Progenitor cell of endocrine pancreas (in vitro differentiated cells): Measurements from ENCODE around the gene CARS2. TPM values are rescaled to one million over a fixed set of nuclear protein-coding genes. Genes with fewer than 3 reads are reported as not detected.
"Not testable (repeated sequence)": the region's sequence is repeated elsewhere in the genome, so short reads cannot be mapped to it uniquely, and the experiment has no call there.

Source experiments
- DNase-seq: peaks from one replicate; pipeline ENCODE4 v3.0.0; 2021; ENCODE audit warnings: low spot score; ENCODE audit not compliant: unreplicated experiment
- H3K27ac Mint-ChIP-seq: 2 replicates; pipeline ENCODE4 v1.8.0; 2021; ENCODE audit warnings: mild to moderate bottlenecking, moderate library complexity, mixed read lengths
- H3K27me3 Mint-ChIP-seq: 2 replicates; pipeline ENCODE4 v1.8.0; 2021; ENCODE audit warnings: mixed read lengths
- H3K36me3 Mint-ChIP-seq: 2 replicates; pipeline ENCODE4 v1.8.0; 2022; ENCODE audit warnings: mixed read lengths; ENCODE audit not compliant: insufficient read depth
- H3K4me1 Mint-ChIP-seq: 2 replicates; pipeline ENCODE4 v1.8.0; 2021; ENCODE audit warnings: low read depth, mixed read lengths
- H3K4me3 Mint-ChIP-seq: 2 replicates; pipeline ENCODE4 v1.8.0; 2021; ENCODE audit warnings: low read depth, mild to moderate bottlenecking, moderate library complexity, mixed read lengths
- H3K9me3 Mint-ChIP-seq: 2 replicates; pipeline ENCODE4 v1.8.0; 2021; ENCODE audit warnings: low read depth, mixed read lengths
- CTCF ChIP-seq: fragments of 200-600 bp; sonication (generic); IDR thresholded peaks from one replicate; pipeline ENCODE4 v1.5.0; 2021; ENCODE audit warnings: antibody characterized with exemption, mild to moderate bottlenecking; ENCODE audit not compliant: unreplicated experiment
- total RNA-seq: library from RNA; stranded (reverse); gene quantifications from 2 replicates; pipeline ENCODE4 v1.2.1, GENCODE V29; 2021

CARS2 gene
- total RNA-seq, 1 donor from 2014 or later, result 90.4 TPM

- peak overlapping the region; percentile 38 for H3K27ac Mint-ChIP-seq
- H3K36me3 Mint-ChIP-seq, result peaks cover 18% of the 10 kb centered on the region
- no peaks in the 10 kb centered on the region for H3K9me3 Mint-ChIP-seq
- no peaks in the 10 kb centered on the region for H3K27me3 Mint-ChIP-seq
- peaks cover 27% of the 10 kb centered on the region for H3K4me1 Mint-ChIP-seq
- peak overlapping the region; percentile 54 for H3K4me3 Mint-ChIP-seq
- DNase-seq, result no peak
- no peak for TF ChIP-seq CTCF
Observed at GRCh38 chr13:110702591-110703526, 3.1 kb downstream of the CARS2 start.

GRCh38 chr13:110702089-110702488, 3.8 kb downstream of the CARS2 start:
- Mint-ChIP-seq H3K27ac (peak overlapping the region; percentile 51), H3K36me3 (peaks cover 20% of the 10 kb centered on the region), H3K27me3 (no peaks in the 10 kb centered on the region), H3K4me3 (peak overlapping the region; percentile 10), H3K4me1 (peaks cover 25% of the 10 kb centered on the region), H3K9me3 (no peaks in the 10 kb centered on the region)
- no peak for TF ChIP-seq CTCF
- no peak for DNase-seq

GRCh38 chr13:110701061-110701460, 4.9 kb downstream of the CARS2 start:
- H3K4me1 Mint-ChIP-seq, result peaks cover 22% of the 10 kb centered on the region
- H3K36me3 Mint-ChIP-seq, result peaks cover 22% of the 10 kb centered on the region

GRCh38 chr13:110700641-110701040, 5.3 kb downstream of the CARS2 start:
- H3K27me3 Mint-ChIP-seq, result no peaks in the 10 kb centered on the region
- H3K27ac Mint-ChIP-seq, result no peak overlapping the region
- H3K4me3 Mint-ChIP-seq, result no peak overlapping the region
- DNase-seq, result no peak
- TF ChIP-seq CTCF, result no peak
- H3K36me3 Mint-ChIP-seq, result peaks cover 22% of the 10 kb centered on the region
- H3K4me1 Mint-ChIP-seq, result peaks cover 22% of the 10 kb centered on the region
- H3K9me3 Mint-ChIP-seq, result no peaks in the 10 kb centered on the region

More at GRCh38 chr13:110701061-110701460, 4.9 kb downstream of the CARS2 start:
- DNase-seq, H3K27ac Mint-ChIP-seq, H3K4me3 Mint-ChIP-seq, H3K9me3 Mint-ChIP-seq, H3K27me3 Mint-ChIP-seq: not testable (repeated sequence)

- no peak overlapping the region for H3K27ac Mint-ChIP-seq
- no peak overlapping the region for H3K4me3 Mint-ChIP-seq
- TF ChIP-seq CTCF, result no peak
- peaks cover 21% of the 10 kb centered on the region for H3K4me1 Mint-ChIP-seq
- DNase-seq, result no peak
- peaks cover 22% of the 10 kb centered on the region for H3K36me3 Mint-ChIP-seq
- no peaks in the 10 kb centered on the region for H3K9me3 Mint-ChIP-seq
- no peaks in the 10 kb centered on the region for H3K27me3 Mint-ChIP-seq
Observed at GRCh38 chr13:110700186-110700585, 5.7 kb downstream of the CARS2 start.
